Germinal center (tissue), 1 donor: ENCODE measurements around the gene DNAH7.
A peak's percentile ranks its signal among the peaks of the same experiment; 100 is the strongest.

Source experiments
- DNase-seq: peaks from one replicate; pipeline ENCODE4 v3.0.0; 2012; ENCODE audit warnings: mixed read lengths, low spot score

The DNAH7 gene

GRCh38 chr2:196077821-196078220, 9.2 kb upstream of the DNAH7 start:
- DNase-seq: no peak

GRCh38 chr2:196076778-196077568, 8.3 kb upstream of the DNAH7 start:
- peak; percentile 28 for DNase-seq

GRCh38 chr2:196075196-196075595, 6.6 kb upstream of the DNAH7 start:
- no peak for DNase-seq

GRCh38 chr2:196074631-196075030, 6.0 kb upstream of the DNAH7 start:
- no peak for DNase-seq

- DNase-seq: no peak
Measured at GRCh38 chr2:196073521-196073920, 4.9 kb upstream of the DNAH7 start.

- no peak for DNase-seq
Measured at GRCh38 chr2:196067088-196067382, 1.6 kb downstream of the DNAH7 start.

GRCh38 chr2:196066291-196067087, 2.1 kb downstream of the DNAH7 start:
- peak; percentile 48 for DNase-seq

GRCh38 chr2:196063773-196064172, 4.9 kb downstream of the DNAH7 start:
- DNase-seq: no peak

GRCh38 chr2:196059491-196059960, 9.1 kb downstream of the DNAH7 start:
- DNase-seq: no peak

- no peak for DNase-seq
Measured at GRCh38 chr2:196054631-196055030, 14.0 kb downstream of the DNAH7 start.

- no peak for DNase-seq
Measured at GRCh38 chr2:196046123-196046917, 22.3 kb downstream of the DNAH7 start.

GRCh38 chr2:196041786-196042185, 26.9 kb downstream of the DNAH7 start:
- DNase-seq: no peak

GRCh38 chr2:196040218-196040617, 28.4 kb downstream of the DNAH7 start:
- DNase-seq: no peak

GRCh38 chr2:196036442-196036841, 32.2 kb downstream of the DNAH7 start:
- no peak for DNase-seq

- no peak for DNase-seq
Measured at GRCh38 chr2:196018037-196018436, 50.6 kb downstream of the DNAH7 start.

GRCh38 chr2:196012314-196012713, 56.3 kb downstream of the DNAH7 start:
- DNase-seq: no peak

- DNase-seq: no peak
Measured at GRCh38 chr2:196000551-196000950, 68.1 kb downstream of the DNAH7 start.

- DNase-seq: no peak
Measured at GRCh38 chr2:195998070-195998469, 70.6 kb downstream of the DNAH7 start.

GRCh38 chr2:195995499-195995898, 73.1 kb downstream of the DNAH7 start:
- DNase-seq: no peak

GRCh38 chr2:195993623-195994022, 75.0 kb downstream of the DNAH7 start:
- no peak for DNase-seq

GRCh38 chr2:195985741-195986140, 82.9 kb downstream of the DNAH7 start:
- DNase-seq: no peak

- DNase-seq: no peak
Measured at GRCh38 chr2:195984923-195985726, 83.5 kb downstream of the DNAH7 start.
